HG03097 (cell line): ENCODE results near the gene ARMC9.

Experiments
- ATAC-seq: cut with Tn5 transposase; IDR thresholded peaks from one replicate; pipeline ENCODE4 v1.9.1; 2021; ENCODE audit not compliant: unreplicated experiment, low FRiP score

Gene ARMC9

GRCh38 chr2:231305221-231305620, 106.8 kb downstream of the ARMC9 start:
- no peak for ATAC-seq

- no peak for ATAC-seq
These were observed 108.5 kb downstream of the ARMC9 start for GRCh38 chr2:231306791-231307393.

DNA sequence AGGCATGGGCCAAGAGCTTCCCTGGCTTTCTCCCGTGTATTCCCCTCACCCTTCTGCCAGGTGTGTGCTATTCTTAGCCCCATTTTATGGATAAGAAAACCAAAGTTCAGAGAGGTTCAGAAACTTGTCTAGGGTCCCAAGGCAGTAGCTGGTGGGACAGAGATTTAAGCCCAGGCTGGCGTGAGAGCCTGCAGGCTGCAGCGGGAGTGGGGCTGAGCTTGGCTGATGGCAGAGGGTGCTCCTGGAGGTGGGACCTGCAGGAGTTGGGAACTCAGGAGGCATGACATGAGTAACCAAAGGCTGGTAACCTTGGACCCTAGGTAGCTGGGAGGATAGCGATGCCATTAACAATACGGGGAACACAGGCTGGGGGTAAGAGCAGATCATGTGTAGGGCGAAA, 109.8 kb downstream of the ARMC9 start:
- ATAC-seq = no peak

- ATAC-seq = no peak
These were observed 110.4 kb downstream of the ARMC9 start for GRCh38 chr2:231308631-231309428.

GRCh38 chr2:231312066-231312465, 113.6 kb downstream of the ARMC9 start:
- ATAC-seq = no peak

- ATAC-seq = no peak
These were observed 117.5 kb downstream of the ARMC9 start for GRCh38 chr2:231315896-231316295.

- no peak for ATAC-seq
These were observed 119.1 kb downstream of the ARMC9 start for GRCh38 chr2:231317579-231317978.

GRCh38 chr2:231318436-231318835, 120.0 kb downstream of the ARMC9 start:
- no peak for ATAC-seq

- no peak for ATAC-seq
These were observed 120.5 kb downstream of the ARMC9 start for GRCh38 chr2:231318954-231319353.

GRCh38 chr2:231319867-231320266, 121.4 kb downstream of the ARMC9 start:
- ATAC-seq = no peak

DNA sequence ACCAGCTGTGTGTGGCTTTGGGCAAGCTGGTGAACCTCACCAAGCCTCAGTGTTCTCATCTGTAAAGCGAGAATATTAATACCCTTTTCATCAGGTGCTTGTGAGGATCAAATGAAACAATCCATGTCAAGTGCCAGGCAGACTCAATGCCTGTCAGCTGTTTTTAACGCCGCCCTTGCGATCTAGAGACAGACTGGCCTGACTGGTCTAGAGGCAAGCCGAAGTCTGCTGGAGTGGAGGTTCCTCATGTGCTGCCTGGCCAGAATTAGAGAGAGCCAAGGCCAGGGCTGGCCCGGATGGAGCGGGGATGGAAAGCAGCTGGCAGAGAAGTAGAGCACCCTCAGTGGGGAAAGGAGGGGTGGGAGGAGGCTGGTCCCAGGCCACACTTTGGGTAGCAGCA, 122.6 kb downstream of the ARMC9 start:
- no peak for ATAC-seq

- ATAC-seq = no peak
These were observed 123.3 kb downstream of the ARMC9 start for GRCh38 chr2:231321556-231322334.

GRCh38 chr2:231323316-231323715, 124.9 kb downstream of the ARMC9 start:
- no peak for ATAC-seq

DNA sequence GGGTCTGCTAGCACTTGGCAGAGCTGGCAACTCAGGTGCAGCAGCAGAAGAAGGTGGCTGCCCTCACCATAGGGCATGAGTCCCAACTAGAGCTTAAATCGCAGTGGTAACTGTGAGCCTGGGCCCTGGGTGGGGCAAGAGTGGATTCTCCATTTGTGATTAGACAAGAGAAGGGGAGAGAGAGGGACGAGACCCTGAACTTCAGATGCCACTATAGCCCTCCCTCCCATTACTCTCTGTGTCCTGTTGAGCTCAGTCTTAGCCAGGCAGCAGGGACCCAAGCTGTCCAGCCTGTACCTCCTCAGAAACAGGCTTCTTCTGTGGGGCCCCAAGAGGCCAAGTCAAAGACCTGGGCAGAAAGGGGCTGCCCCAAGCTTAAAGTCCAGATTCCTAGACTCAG, 127.4 kb downstream of the ARMC9 start:
- ATAC-seq = no peak

- no peak for ATAC-seq
These were observed 128.0 kb downstream of the ARMC9 start for GRCh38 chr2:231326404-231326803.

GRCh38 chr2:231330311-231330710, 131.9 kb downstream of the ARMC9 start:
- ATAC-seq = no peak

GRCh38 chr2:231331533-231331932, 133.1 kb downstream of the ARMC9 start:
- no peak for ATAC-seq

- ATAC-seq = no peak
These were observed 134.0 kb downstream of the ARMC9 start for GRCh38 chr2:231332388-231332787.

- ATAC-seq = no peak
These were observed 134.6 kb downstream of the ARMC9 start for GRCh38 chr2:231332872-231333500.

- ATAC-seq = no peak
These were observed 135.9 kb downstream of the ARMC9 start for GRCh38 chr2:231334179-231334930.
